Adrenal gland (tissue), 12 donors: Measurements from ENCODE around the gene OTOS. TPM values are rescaled to one million over a fixed set of nuclear protein-coding genes. Genes with fewer than 3 reads are reported as not detected.

Experiments
- DNase-seq, 7 donors: peaks; one replicate each; pipeline ENCODE4 v3.0.0-alpha.2; 2019 to 2020
- H3K27ac ChIP-seq, 5 donors: fragments of 200-600 bp; sonication (generic) in 4 of 5; 1 replicate in 3 of 5; 2 replicates in 2 of 5; pipeline versions ENCODE4 v1.5.1 to v1.8.0; 2016 to 2020; ENCODE audit warnings: mild to moderate bottlenecking in 1 of 5
- H3K27me3 ChIP-seq: fragments of 200-600 bp; 2 replicates; pipeline ENCODE4 v1.8.0; 2021
- H3K36me3 ChIP-seq, 2 donors: fragments of 200-600 bp; replicated peaks in 1 of 2; 1 replicate in 1 of 2; 2 replicates in 1 of 2; pipeline versions ENCODE4 v1.5.1 to v1.8.0; 2018 to 2022
- H3K4me1 ChIP-seq, 2 donors: fragments of 200-600 bp; replicated peaks in 1 of 2; 1 replicate in 1 of 2; 2 replicates in 1 of 2; pipeline versions ENCODE4 v1.5.1 to v1.8.0; 2018 to 2021
- H3K4me3 ChIP-seq, 4 donors: fragments of 200-600 bp; sonication (generic) in 3 of 4; one replicate each; pipeline ENCODE4 v1.5.1; 2016 to 2018
- H3K9me3 ChIP-seq, 3 donors: fragments of 200-600 bp; sonication (generic) in 1 of 3; replicated peaks in 1 of 3; 1 replicate in 2 of 3; 2 replicates in 1 of 3; pipeline versions ENCODE4 v1.5.1 to v1.8.0; 2016 to 2021
- CTCF ChIP-seq, 6 experiments: fragments of 450-650 bp in 4 of 6; fragments of 200-600 bp in 2 of 6; sonication (generic) in 1 of 6; IDR thresholded peaks; 1 replicate in 5 of 6; 2 replicates in 1 of 6; pipeline versions ENCODE4 v1.5.1 to v1.8.0; 2016 to 2021; ENCODE audit warnings: antibody characterized with exemption in 6 of 6, mild to moderate bottlenecking in 2 of 6, moderate library complexity in 1 of 6
- POLR2A ChIP-seq, 2 donors: fragments of 450-650 bp; IDR thresholded peaks; one replicate each; pipeline ENCODE4 v1.6.1; 2017; ENCODE audit warnings: antibody characterized with exemption in 2 of 2, mild to moderate bottlenecking in 2 of 2, moderate library complexity in 1 of 2
- WGBS, 4 donors: extraction: QIAGEN DNeasy Blood & Tissue Kit in 2 of 4; methylation state at CpG; one replicate each; pipeline versions ENCODE4 v1.1.5 to v1.1.7; 2013 to 2017; 5-methylcytosine and 5-hydroxymethylcytosine counted together
- intact Hi-C, 2 donors: fragments of 100-400 bp; cut with DNase I; formaldehyde crosslinking; loops; one replicate each; pipeline versions ENCODE4 v1.14.1 to v1.15.0; 2022 to 2023
- polyA plus RNA-seq, 3 donors: library from polyadenylated mRNA; stranded (reverse); fragments of 200-250 nt in 2 of 3; fragments of 350-450 nt in 1 of 3; fragmentation: Illumina TruSeq in 1 of 3; extraction: RNeasy Lipid Tissue Mini Kit (QIAGEN cat#74804) in 1 of 3; gene quantifications; one replicate each; pipeline ENCODE4 v1.2.3, GENCODE V29; 2013 to 2014
- total RNA-seq, 9 donors: library from RNA; depleted of rRNA in 4 of 9; stranded (reverse); fragments of >200 nt in 4 of 9; fragments of 120-200 nt in 1 of 9; fragmentation: NEBNext Ultra II Directional in 1 of 9; extraction: Animal tissue kit (Norgen Biotek cat#: 25700) in 1 of 9; gene quantifications; one replicate each; pipeline versions ENCODE4 v1.1.0 to v1.2.4, GENCODE V29; 2013 to 2023
- donor health status: healthy with polysubstance abuse.
- donor health status: Bipolar disorder and iron deficiency.
- donor health status: DM: yes; HTN: yes; CAD: no.
- donor health status: DM: no; HTN: no; CAD: no.
- donor health status: DM: no; HTN: no; CAD: no.
- donor health status: DM: yes; HTN: yes; CAD: no.

Gene OTOS
- total and polyA plus RNA-seq, 12 donors = not detected

GRCh38 chr2:240147911-240148587, 7.6 kb upstream of the OTOS start:
- WGBS, 4 donors = 67 to 86% (median 84%) methylated on average over 17 to 20 of the region's 20 CpGs
- intact Hi-C loops = no loop called here

GRCh38 chr2:240147382-240147781, 6.9 kb upstream of the OTOS start:
- WGBS, 4 donors = 68 to 90% (median 75%) methylated on average over 3 to 5 of the region's 5 CpGs
- Histone ChIP-seq H3K36me3 (no peaks in the 10 kb centered on the region), H3K4me1 (no peaks in the 10 kb centered on the region), H3K9me3 (no peaks in the 10 kb centered on the region), H3K27me3 (peaks cover 10% of the 10 kb centered on the region), H3K4me3 (no peak overlapping the region), H3K27ac (no peak overlapping the region)
- intact Hi-C loops = no loop called here
- no peak for TF ChIP-seq POLR2A (IDR thresholded peaks at IDR 0.05)
- TF ChIP-seq CTCF (IDR thresholded peaks at IDR 0.05) = no peak
- DNase-seq = no peak

More at GRCh38 chr2:240147911-240148587, 7.6 kb upstream of the OTOS start:
- no peak for DNase-seq
- H3K27me3 ChIP-seq = peaks cover 7% of the 10 kb centered on the region
- H3K9me3 ChIP-seq = no peaks in the 10 kb centered on the region
- H3K4me3 ChIP-seq = no peak overlapping the region
- no peaks in the 10 kb centered on the region for H3K4me1 ChIP-seq
- H3K27ac ChIP-seq = no peak overlapping the region
- TF ChIP-seq CTCF (IDR thresholded peaks at IDR 0.05) (no peak), POLR2A (IDR thresholded peaks at IDR 0.05) (no peak)
- no peaks in the 10 kb centered on the region for H3K36me3 ChIP-seq

GRCh38 chr2:240146627-240147278, 6.3 kb upstream of the OTOS start:
- Histone ChIP-seq H3K4me3 (no peak overlapping the region), H3K27me3 (peaks cover 10% of the 10 kb centered on the region), H3K4me1 (no peaks in the 10 kb centered on the region), H3K36me3 (no peaks in the 10 kb centered on the region), H3K9me3 (no peaks in the 10 kb centered on the region), H3K27ac (no peak overlapping the region)
- no peak for DNase-seq
- 66 to 72% (median 68%) methylated on average over 6 to 12 of the region's 12 CpGs for WGBS, 4 donors
- intact Hi-C loops = no loop called here
- TF ChIP-seq CTCF (IDR thresholded peaks at IDR 0.05) = no peak
- TF ChIP-seq POLR2A (IDR thresholded peaks at IDR 0.05) = no peak

- Histone ChIP-seq H3K36me3 (no peaks in the 10 kb centered on the region), H3K4me3 (no peak overlapping the region), H3K4me1 (no peaks in the 10 kb centered on the region), H3K27ac (no peak overlapping the region), H3K9me3 (no peaks in the 10 kb centered on the region), H3K27me3 (peaks cover 10% of the 10 kb centered on the region)
- 13 to 33% (median 27%) methylated on average over 2 to 10 of the region's 10 CpGs for WGBS, 4 donors
- intact Hi-C loops = no loop called here
- TF ChIP-seq CTCF (IDR thresholded peaks at IDR 0.05) = no peak
- no peak for TF ChIP-seq POLR2A (IDR thresholded peaks at IDR 0.05)
- no peak for DNase-seq
Observed at GRCh38 chr2:240146141-240146561, 5.7 kb upstream of the OTOS start.
